Smooth muscle cell (in vitro differentiated cells): ENCODE data around the gene PLK5. TPM values are rescaled to one million over a fixed set of nuclear protein-coding genes. Genes with fewer than 3 reads are reported as not detected.

Source experiments
- DNase-seq: peaks from one replicate; lab custom pipeline; 2025; ENCODE audit not compliant: unreplicated experiment; lab: John Stamatoyannopoulos, UW
- H2AFZ ChIP-seq: fragments of 200-600 bp; sonication (generic); 2 replicates; pipeline ENCODE4 v1.6.0; 2016; ENCODE audit warnings: antibody characterized with exemption, low read depth, mild to moderate bottlenecking
- H3F3A ChIP-seq: fragments of 200-600 bp; sonication (generic); 2 replicates; pipeline ENCODE4 v1.6.0; 2017; ENCODE audit warnings: antibody characterized with exemption, low read depth
- H3K27ac ChIP-seq: fragments of 200-600 bp; sonication (generic); 2 replicates; pipeline ENCODE4 v1.5.1; 2016; ENCODE audit warnings: low read depth, mild to moderate bottlenecking
- H3K27me3 ChIP-seq: fragments of 200-600 bp; sonication (generic); 2 replicates; pipeline ENCODE4 v1.6.1; 2016; ENCODE audit warnings: low read depth, mild to moderate bottlenecking
- H3K36me3 ChIP-seq: fragments of 200-600 bp; sonication (generic); 2 replicates; pipeline ENCODE4 v1.5.1; 2016; ENCODE audit warnings: low read depth
- H3K4me1 ChIP-seq: fragments of 200-600 bp; sonication (generic); 2 replicates; pipeline ENCODE4 v1.5.1; 2016; ENCODE audit warnings: low read depth
- H3K4me2 ChIP-seq: fragments of 200-600 bp; sonication (generic); 2 replicates; pipeline ENCODE4 v1.6.0; 2016; ENCODE audit warnings: mild to moderate bottlenecking
- H3K4me3 ChIP-seq: fragments of 200-600 bp; sonication (generic); 2 replicates; pipeline ENCODE4 v1.5.1; 2016; ENCODE audit warnings: mild to moderate bottlenecking
- H3K79me2 ChIP-seq: fragments of 200-600 bp; sonication (generic); 2 replicates; pipeline ENCODE4 v1.6.0; 2016; ENCODE audit warnings: low read depth, mild to moderate bottlenecking
- H3K9ac ChIP-seq: fragments of 200-600 bp; sonication (generic); 2 replicates; pipeline ENCODE4 v1.6.0; 2016; ENCODE audit warnings: low read depth
- H3K9me3 ChIP-seq: fragments of 200-600 bp; sonication (generic); replicated peaks from 2 replicates; pipeline ENCODE4 v1.5.1; 2016; ENCODE audit warnings: low read depth
- H4K20me1 ChIP-seq: fragments of 200-600 bp; sonication (generic); 2 replicates; pipeline ENCODE4 v1.6.0; 2016; ENCODE audit warnings: low read depth
- WGBS: methylation state at CpG from one replicate; pipeline ENCODE4 v1.1.7; 2016; ENCODE audit warnings: low lambda C conversion rate; 5-methylcytosine and 5-hydroxymethylcytosine counted together
- polyA plus RNA-seq: library from polyadenylated mRNA; unstranded; fragments of >200 nt; fragmentation: Nextera tagmentation; extraction: Ambion mirVana; gene quantifications from 2 replicates; pipeline ENCODE4 v1.2.1, GENCODE V29; 2016
- total RNA-seq: library from RNA; depleted of rRNA; stranded (reverse); fragments of >200 nt; gene quantifications from 2 replicates; pipeline ENCODE4 v1.2.3, GENCODE V29; 2014
- TF ChIP-seq, protein P1 (sequence below): fragments of 200-600 bp; sonication (generic); IDR thresholded peaks from 2 replicates; pipeline ENCODE4 v1.5.1; 2017; ENCODE audit warnings: borderline replicate concordance, mild to moderate bottlenecking, antibody characterized with exemption; ENCODE audit not compliant: insufficient read depth, poor library complexity, severe bottlenecking

PLK5 gene
- total and polyA plus RNA-seq, 2 experiments from 2014 or later, result not detected

DNA sequence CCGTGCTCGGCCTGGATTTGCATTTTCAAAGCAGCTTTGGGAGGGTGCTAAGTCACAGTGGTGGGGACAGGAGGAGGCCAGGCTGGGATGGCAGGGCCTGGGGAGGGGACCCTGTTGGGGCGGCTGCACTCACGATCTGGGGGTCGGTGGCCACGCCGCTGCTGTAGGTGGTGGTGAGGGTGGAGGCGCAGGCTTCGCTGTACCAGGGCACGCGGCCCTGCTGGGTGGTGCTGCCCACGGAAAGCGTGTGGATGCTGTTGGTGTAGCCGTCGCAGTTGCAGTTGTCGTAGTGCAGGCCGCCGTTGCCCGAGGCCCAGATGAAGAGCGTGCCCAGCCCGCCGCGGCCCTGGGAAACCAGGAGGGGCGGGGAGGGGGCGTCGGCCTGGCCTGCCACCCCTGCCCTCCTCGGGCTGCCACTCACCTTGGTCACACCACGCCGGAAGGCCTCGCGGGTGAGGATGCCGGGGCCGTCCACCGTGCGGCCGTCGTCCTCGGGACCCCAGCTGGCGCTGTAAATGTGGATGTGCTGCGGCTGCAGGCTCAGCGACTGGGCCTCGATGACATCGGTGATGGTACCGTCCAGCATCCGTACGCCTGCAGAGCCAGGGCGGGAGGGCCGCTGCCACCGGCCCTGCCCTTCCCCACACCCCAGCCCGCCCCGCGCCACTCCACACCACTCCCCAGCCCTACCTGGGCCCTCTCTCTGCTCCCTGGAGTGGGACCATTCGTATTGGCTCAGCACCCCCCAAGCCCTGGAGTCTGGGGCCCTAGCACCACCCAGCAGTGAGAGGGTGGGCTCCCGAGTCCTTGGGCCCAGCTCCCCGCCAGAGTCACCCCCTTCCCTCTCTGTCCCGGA is 36.9 kb upstream of the PLK5 start:
- Histone ChIP-seq H3K27ac (no peak overlapping the region), H3K36me3 (no peaks in the 10 kb centered on the region)

DNA sequence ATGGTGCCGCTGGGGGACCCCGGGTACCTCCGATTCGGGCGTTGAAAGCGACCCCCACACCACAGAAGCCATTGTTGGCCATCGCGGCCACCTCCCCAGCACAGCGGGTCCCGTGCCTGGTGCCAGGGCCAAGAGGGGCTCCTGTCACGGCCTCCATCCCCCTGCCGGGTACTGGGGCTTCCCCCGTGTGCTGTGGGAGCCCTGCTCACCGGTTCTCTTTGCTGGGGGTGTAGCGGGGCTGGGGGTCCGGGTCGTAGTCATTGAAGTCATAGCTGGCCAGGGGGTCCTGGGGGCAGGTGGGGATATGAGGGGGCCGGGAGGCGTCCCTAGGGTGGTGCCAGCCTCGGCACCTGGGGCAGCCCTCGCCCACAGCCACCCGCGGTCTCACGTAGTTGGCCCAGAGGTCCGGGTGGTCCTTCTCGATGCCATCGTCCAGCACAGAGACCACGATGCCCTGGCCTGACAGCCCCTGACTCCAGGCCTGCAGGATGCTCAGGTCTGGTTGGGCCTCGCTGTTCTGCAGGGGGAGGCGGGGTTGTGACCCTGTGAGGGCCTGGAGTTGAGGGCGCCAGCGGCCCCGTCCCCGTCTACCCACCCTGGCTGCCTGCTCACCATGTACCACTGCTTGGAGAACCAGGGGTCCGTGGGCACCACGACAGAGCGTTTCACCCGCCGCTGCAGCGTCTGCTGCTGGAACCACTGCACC is 36.1 kb upstream of the PLK5 start:
- Histone ChIP-seq H3K36me3 (no peaks in the 10 kb centered on the region), H3K27ac (no peak overlapping the region), H3K4me2 (no peak overlapping the region), H3K9me3 (no peaks in the 10 kb centered on the region), H3K27me3 (no peaks in the 10 kb centered on the region), H3F3A (no peaks in the 10 kb centered on the region), H3K4me1 (peaks cover 12% of the 10 kb centered on the region), H3K9ac (no peak overlapping the region), H4K20me1 (no peaks in the 10 kb centered on the region), H3K4me3 (no peak overlapping the region), H2AFZ (no peak overlapping the region), H3K79me2 (no peaks in the 10 kb centered on the region)
- WGBS, result 96% methylated on average over 30 of the region's 40 CpGs
- TF ChIP-seq, protein P1, sequence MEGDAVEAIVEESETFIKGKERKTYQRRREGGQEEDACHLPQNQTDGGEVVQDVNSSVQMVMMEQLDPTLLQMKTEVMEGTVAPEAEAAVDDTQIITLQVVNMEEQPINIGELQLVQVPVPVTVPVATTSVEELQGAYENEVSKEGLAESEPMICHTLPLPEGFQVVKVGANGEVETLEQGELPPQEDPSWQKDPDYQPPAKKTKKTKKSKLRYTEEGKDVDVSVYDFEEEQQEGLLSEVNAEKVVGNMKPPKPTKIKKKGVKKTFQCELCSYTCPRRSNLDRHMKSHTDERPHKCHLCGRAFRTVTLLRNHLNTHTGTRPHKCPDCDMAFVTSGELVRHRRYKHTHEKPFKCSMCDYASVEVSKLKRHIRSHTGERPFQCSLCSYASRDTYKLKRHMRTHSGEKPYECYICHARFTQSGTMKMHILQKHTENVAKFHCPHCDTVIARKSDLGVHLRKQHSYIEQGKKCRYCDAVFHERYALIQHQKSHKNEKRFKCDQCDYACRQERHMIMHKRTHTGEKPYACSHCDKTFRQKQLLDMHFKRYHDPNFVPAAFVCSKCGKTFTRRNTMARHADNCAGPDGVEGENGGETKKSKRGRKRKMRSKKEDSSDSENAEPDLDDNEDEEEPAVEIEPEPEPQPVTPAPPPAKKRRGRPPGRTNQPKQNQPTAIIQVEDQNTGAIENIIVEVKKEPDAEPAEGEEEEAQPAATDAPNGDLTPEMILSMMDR, result no peak
- no peak for DNase-seq

More for the DNA sequence above, 36.9 kb upstream of the PLK5 start:
- Histone ChIP-seq H4K20me1 (no peaks in the 10 kb centered on the region), H2AFZ (no peak overlapping the region), H3K27me3 (no peaks in the 10 kb centered on the region), H3K9ac (no peak overlapping the region), H3K4me2 (no peak overlapping the region), H3K79me2 (no peaks in the 10 kb centered on the region), H3K9me3 (no peaks in the 10 kb centered on the region), H3K4me3 (no peak overlapping the region), H3K4me1 (peaks cover 12% of the 10 kb centered on the region), H3F3A (no peaks in the 10 kb centered on the region)
- no peak for DNase-seq
- TF ChIP-seq, protein P1, result no peak
- WGBS, result 97% methylated on average over 24 of the region's 56 CpGs

DNA sequence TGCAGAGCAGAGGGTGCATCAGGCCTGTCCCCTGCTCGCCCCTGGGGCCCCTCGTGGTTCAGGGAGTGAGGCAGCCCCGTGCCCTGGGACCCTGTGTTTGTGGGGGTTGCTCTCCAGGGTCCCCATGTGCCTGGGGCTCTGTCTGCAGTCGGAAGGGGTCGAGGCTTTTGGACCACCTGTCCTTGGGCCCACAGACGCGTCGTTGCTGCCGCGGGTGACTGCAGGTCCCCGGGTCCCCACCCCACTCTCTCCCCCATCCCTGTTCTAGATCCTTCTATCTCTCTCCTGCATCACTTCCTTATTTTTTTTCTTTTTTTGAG is 35.6 kb upstream of the PLK5 start:
- TF ChIP-seq, protein P1, result no peak

More for the DNA sequence above, 35.6 kb upstream of the PLK5 start:
- Histone ChIP-seq H4K20me1 (no peaks in the 10 kb centered on the region), H3K27ac (no peak overlapping the region), H3K27me3 (no peaks in the 10 kb centered on the region), H3K36me3 (no peaks in the 10 kb centered on the region), H3F3A (no peaks in the 10 kb centered on the region), H2AFZ (no peak overlapping the region), H3K4me3 (no peak overlapping the region), H3K9me3 (no peaks in the 10 kb centered on the region), H3K9ac (no peak overlapping the region), H3K4me1 (peaks cover 12% of the 10 kb centered on the region), H3K79me2 (no peaks in the 10 kb centered on the region), H3K4me2 (no peak overlapping the region)
- DNase-seq, result no peak
- WGBS, result 94% methylated on average over 7 of the region's 11 CpGs
